WTC11 (cell line): ENCODE results near the gene SLC12A2.

Experiments used
- CREB1 ChIP-seq: sonication (generic); formaldehyde crosslinking; IDR thresholded peaks from 2 replicates; pipeline ENCODE4 v1.8.0; 2023; ENCODE audit warnings: mild to moderate bottlenecking, missing genetic modification reagents
- FOXJ3 ChIP-seq: sonication (generic); formaldehyde crosslinking; IDR thresholded peaks from 2 replicates; pipeline ENCODE4 v1.9.0; 2021; ENCODE audit warnings: missing genetic modification reagents, mild to moderate bottlenecking, borderline replicate concordance
- FOXK1 ChIP-seq: sonication (generic); formaldehyde crosslinking; IDR thresholded peaks from 2 replicates; pipeline ENCODE4 v1.8.0; 2022; ENCODE audit warnings: mild to moderate bottlenecking, moderate library complexity, missing genetic modification reagents
- GABPB1 ChIP-seq: sonication (generic); formaldehyde crosslinking; IDR thresholded peaks from 2 replicates; pipeline ENCODE4 v1.8.1; 2023; ENCODE audit warnings: mild to moderate bottlenecking, missing genetic modification reagents
- NR2C2 ChIP-seq: sonication (generic); formaldehyde crosslinking; IDR thresholded peaks from 2 replicates; pipeline ENCODE4 v1.8.0; 2022; ENCODE audit warnings: mild to moderate bottlenecking, missing genetic modification reagents
- SOX15 ChIP-seq: fragments of 250-450 bp; sonication (Bioruptor Pico); IDR thresholded peaks from 2 replicates; pipeline ENCODE4 v1.9.0; 2021; ENCODE audit warnings: mild to moderate bottlenecking
- TCF7 ChIP-seq: sonication (generic); formaldehyde crosslinking; IDR thresholded peaks from 2 replicates; pipeline ENCODE4 v1.8.0; 2022; ENCODE audit warnings: mild to moderate bottlenecking, low read depth, missing genetic modification reagents, moderate library complexity
- ZNF232 ChIP-seq: sonication (generic); formaldehyde crosslinking; IDR thresholded peaks from 2 replicates; pipeline ENCODE4 v1.8.0; 2022; ENCODE audit warnings: mild to moderate bottlenecking, missing genetic modification reagents
- ZNF416 ChIP-seq: fragments of 250-450 bp; sonication (Bioruptor Pico); IDR thresholded peaks from 2 replicates; pipeline ENCODE4 v1.9.0; 2021; ENCODE audit warnings: mild to moderate bottlenecking, inconsistent platforms
- TF ChIP-seq, protein P1 (sequence below): fragments of 200-600 bp; IDR thresholded peaks from 2 replicates; pipeline ENCODE4 v1.8.0; 2022; ENCODE audit warnings: antibody characterized with exemption
- TF ChIP-seq, protein P2 (sequence below): fragments of 250-450 bp; sonication (Bioruptor Pico); IDR thresholded peaks from 2 replicates; pipeline ENCODE4 v1.9.0; 2021; ENCODE audit warnings: mild to moderate bottlenecking
- TF ChIP-seq, protein P3 (sequence below): sonication (generic); formaldehyde crosslinking; IDR thresholded peaks from 2 replicates; pipeline ENCODE4 v1.8.0; 2022; ENCODE audit warnings: mild to moderate bottlenecking, missing genetic modification reagents
- TF ChIP-seq, protein P4 (sequence below): sonication (generic); formaldehyde crosslinking; IDR thresholded peaks from 2 replicates; pipeline ENCODE4 v1.8.0; 2022; ENCODE audit warnings: mild to moderate bottlenecking, missing genetic modification reagents
- TF ChIP-seq, protein P5 (sequence below): sonication (generic); formaldehyde crosslinking; conservative IDR thresholded peaks from 2 replicates; pipeline ENCODE4 v1.8.1; 2022; ENCODE audit warnings: mild to moderate bottlenecking, missing genetic modification reagents

DNA sequence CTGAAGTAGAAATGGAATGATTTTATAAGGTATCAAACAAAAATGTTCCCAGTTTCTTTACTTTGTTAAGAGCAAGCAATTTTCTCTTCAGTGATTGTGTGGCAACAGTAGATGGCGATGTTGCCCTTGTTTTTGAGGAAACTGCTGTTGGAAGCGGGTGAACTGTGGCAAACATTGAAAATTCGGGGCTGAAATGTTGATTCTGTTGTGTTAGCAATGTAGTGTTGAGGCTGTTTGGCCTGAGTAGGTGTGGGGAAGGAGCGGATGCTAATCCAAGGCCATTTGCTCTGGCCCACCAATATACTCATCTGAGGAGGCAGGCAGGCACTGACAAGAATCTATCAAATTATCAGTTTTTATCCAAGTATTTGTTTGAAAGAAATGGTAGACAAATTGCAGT lies 129.8 kb downstream of the SLC12A2 start:
- no peak for TF ChIP-seq CREB1 (CRISPR knock-in tag)
- TF ChIP-seq, protein P1, sequence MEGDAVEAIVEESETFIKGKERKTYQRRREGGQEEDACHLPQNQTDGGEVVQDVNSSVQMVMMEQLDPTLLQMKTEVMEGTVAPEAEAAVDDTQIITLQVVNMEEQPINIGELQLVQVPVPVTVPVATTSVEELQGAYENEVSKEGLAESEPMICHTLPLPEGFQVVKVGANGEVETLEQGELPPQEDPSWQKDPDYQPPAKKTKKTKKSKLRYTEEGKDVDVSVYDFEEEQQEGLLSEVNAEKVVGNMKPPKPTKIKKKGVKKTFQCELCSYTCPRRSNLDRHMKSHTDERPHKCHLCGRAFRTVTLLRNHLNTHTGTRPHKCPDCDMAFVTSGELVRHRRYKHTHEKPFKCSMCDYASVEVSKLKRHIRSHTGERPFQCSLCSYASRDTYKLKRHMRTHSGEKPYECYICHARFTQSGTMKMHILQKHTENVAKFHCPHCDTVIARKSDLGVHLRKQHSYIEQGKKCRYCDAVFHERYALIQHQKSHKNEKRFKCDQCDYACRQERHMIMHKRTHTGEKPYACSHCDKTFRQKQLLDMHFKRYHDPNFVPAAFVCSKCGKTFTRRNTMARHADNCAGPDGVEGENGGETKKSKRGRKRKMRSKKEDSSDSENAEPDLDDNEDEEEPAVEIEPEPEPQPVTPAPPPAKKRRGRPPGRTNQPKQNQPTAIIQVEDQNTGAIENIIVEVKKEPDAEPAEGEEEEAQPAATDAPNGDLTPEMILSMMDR, result peak; percentile 52; the same call in 1 of the 2 replicates
- TF ChIP-seq, protein P2, sequence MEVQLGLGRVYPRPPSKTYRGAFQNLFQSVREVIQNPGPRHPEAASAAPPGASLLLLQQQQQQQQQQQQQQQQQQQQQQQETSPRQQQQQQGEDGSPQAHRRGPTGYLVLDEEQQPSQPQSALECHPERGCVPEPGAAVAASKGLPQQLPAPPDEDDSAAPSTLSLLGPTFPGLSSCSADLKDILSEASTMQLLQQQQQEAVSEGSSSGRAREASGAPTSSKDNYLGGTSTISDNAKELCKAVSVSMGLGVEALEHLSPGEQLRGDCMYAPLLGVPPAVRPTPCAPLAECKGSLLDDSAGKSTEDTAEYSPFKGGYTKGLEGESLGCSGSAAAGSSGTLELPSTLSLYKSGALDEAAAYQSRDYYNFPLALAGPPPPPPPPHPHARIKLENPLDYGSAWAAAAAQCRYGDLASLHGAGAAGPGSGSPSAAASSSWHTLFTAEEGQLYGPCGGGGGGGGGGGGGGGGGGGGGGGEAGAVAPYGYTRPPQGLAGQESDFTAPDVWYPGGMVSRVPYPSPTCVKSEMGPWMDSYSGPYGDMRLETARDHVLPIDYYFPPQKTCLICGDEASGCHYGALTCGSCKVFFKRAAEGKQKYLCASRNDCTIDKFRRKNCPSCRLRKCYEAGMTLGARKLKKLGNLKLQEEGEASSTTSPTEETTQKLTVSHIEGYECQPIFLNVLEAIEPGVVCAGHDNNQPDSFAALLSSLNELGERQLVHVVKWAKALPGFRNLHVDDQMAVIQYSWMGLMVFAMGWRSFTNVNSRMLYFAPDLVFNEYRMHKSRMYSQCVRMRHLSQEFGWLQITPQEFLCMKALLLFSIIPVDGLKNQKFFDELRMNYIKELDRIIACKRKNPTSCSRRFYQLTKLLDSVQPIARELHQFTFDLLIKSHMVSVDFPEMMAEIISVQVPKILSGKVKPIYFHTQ (CRISPR knock-in tag), result no peak
- TF ChIP-seq, protein P3, sequence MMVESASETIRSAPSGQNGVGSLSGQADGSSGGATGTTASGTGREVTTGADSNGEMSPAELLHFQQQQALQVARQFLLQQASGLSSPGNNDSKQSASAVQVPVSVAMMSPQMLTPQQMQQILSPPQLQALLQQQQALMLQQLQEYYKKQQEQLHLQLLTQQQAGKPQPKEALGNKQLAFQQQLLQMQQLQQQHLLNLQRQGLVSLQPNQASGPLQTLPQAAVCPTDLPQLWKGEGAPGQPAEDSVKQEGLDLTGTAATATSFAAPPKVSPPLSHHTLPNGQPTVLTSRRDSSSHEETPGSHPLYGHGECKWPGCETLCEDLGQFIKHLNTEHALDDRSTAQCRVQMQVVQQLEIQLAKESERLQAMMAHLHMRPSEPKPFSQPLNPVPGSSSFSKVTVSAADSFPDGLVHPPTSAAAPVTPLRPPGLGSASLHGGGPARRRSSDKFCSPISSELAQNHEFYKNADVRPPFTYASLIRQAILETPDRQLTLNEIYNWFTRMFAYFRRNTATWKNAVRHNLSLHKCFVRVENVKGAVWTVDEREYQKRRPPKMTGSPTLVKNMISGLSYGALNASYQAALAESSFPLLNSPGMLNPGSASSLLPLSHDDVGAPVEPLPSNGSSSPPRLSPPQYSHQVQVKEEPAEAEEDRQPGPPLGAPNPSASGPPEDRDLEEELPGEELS, result no peak
- TF ChIP-seq, protein P4, sequence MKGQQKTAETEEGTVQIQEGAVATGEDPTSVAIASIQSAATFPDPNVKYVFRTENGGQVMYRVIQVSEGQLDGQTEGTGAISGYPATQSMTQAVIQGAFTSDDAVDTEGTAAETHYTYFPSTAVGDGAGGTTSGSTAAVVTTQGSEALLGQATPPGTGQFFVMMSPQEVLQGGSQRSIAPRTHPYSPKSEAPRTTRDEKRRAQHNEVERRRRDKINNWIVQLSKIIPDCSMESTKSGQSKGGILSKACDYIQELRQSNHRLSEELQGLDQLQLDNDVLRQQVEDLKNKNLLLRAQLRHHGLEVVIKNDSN, result no peak
- no peak for TF ChIP-seq SOX15 (CRISPR knock-in tag)
- TF ChIP-seq TCF7 (CRISPR knock-in tag), result no peak
- TF ChIP-seq ZNF416, result no peak
- TF ChIP-seq, protein P5, sequence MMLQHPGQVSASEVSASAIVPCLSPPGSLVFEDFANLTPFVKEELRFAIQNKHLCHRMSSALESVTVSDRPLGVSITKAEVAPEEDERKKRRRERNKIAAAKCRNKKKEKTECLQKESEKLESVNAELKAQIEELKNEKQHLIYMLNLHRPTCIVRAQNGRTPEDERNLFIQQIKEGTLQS (CRISPR knock-in tag), result no peak
- no peak for TF ChIP-seq ZNF232 (CRISPR knock-in tag)
- no peak for TF ChIP-seq NR2C2 (CRISPR knock-in tag)
- TF ChIP-seq FOXK1 (CRISPR knock-in tag), result no peak
- no peak for TF ChIP-seq FOXJ3 (CRISPR knock-in tag)
- TF ChIP-seq GABPB1 (CRISPR knock-in tag), result no peak
